A673 (cell line): ENCODE data around the gene EPPIN. TPM values are rescaled to one million over a fixed set of nuclear protein-coding genes. Genes with fewer than 3 reads are reported as not detected.

Experiments used
- BruUV-seq: library from RNA; stranded (reverse); fragments of 400-500 nt; replicated peaks from 2 replicates; lab custom pipeline; 2021; lab: Mats Ljungman, UMichigan
- CTCF ChIA-PET: fragments of 300-600 bp; sonication (Branson Sonifier 250); formaldehyde crosslinking; loops from one replicate; lab custom pipeline; 2022; ENCODE audit warnings: antibody characterized with exemption; lab: Charles Lee
- POLR2A ChIA-PET: fragments of 300-600 bp; sonication (Branson Sonifier 250); formaldehyde crosslinking; loops from one replicate; lab custom pipeline; 2022; ENCODE audit warnings: antibody characterized with exemption; ENCODE audit not compliant: low non-redundant PET; lab: Charles Lee
- DNase-seq: peaks from one replicate; pipeline ENCODE4 v3.0.0-alpha.2; 2015; ENCODE audit warnings: low spot score
- H3K27ac ChIP-seq: fragments of 200-600 bp; sonication (generic); 2 replicates; pipeline ENCODE4 v1.5.1; 2016; ENCODE audit warnings: mixed run types, low read depth, mild to moderate bottlenecking, mixed read lengths, antibody characterized with exemption, low read length; ENCODE audit not compliant: poor library complexity, severe bottlenecking
- H3K27me3 ChIP-seq: fragments of 200-600 bp; sonication (generic); replicated peaks from 2 replicates; pipeline ENCODE4 v1.6.1; 2017; ENCODE audit warnings: mixed run types, low read depth, mild to moderate bottlenecking, mixed read lengths, antibody characterized with exemption, low read length; ENCODE audit not compliant: insufficient read depth, poor library complexity
- H3K36me3 ChIP-seq: fragments of 200-600 bp; sonication (generic); 2 replicates; pipeline ENCODE4 v1.6.1; 2016; ENCODE audit warnings: mixed run types, mild to moderate bottlenecking, mixed read lengths, antibody characterized with exemption, low read length; ENCODE audit not compliant: insufficient read depth, poor library complexity, severe bottlenecking
- H3K4me1 ChIP-seq: fragments of 200-600 bp; sonication (generic); 2 replicates; pipeline ENCODE4 v1.6.1; 2017; ENCODE audit warnings: mixed run types, mild to moderate bottlenecking, mixed read lengths, antibody characterized with exemption, low read length; ENCODE audit not compliant: insufficient read depth, poor library complexity, severe bottlenecking
- H3K4me3 ChIP-seq: fragments of 200-600 bp; sonication (generic); 2 replicates; pipeline ENCODE4 v1.5.1; 2016; ENCODE audit warnings: low read depth, mixed run types, mild to moderate bottlenecking, mixed read lengths, low read length; ENCODE audit not compliant: poor library complexity, severe bottlenecking
- H3K9me3 ChIP-seq: fragments of 200-600 bp; sonication (generic); 2 replicates; pipeline ENCODE4 v1.6.1; 2016; ENCODE audit warnings: mixed run types, low read depth, mild to moderate bottlenecking, mixed read lengths, antibody characterized with exemption, low read length; ENCODE audit not compliant: poor library complexity, severe bottlenecking
- CTCF ChIP-seq: fragments of 300-800, 200-600 bp; sonication (generic); conservative IDR thresholded peaks from 2 replicates; pipeline ENCODE4 v1.5.1; 2017; ENCODE audit warnings: low read depth, mild to moderate bottlenecking, antibody characterized with exemption, low read length, moderate library complexity, mixed read lengths
- EZH2 ChIP-seq: fragments of 200-600 bp; sonication (generic); IDR thresholded peaks from 2 replicates; pipeline ENCODE4 v1.6.1; 2017; ENCODE audit warnings: borderline replicate concordance, low read depth, mild to moderate bottlenecking, mixed read lengths, antibody characterized with exemption, low read length; ENCODE audit not compliant: poor library complexity, severe bottlenecking
- intact Hi-C: fragments of 100-400 bp; cut with micrococcal nuclease; formaldehyde crosslinking; loops from one replicate; pipeline ENCODE4 v1.10.0; 2022; ENCODE audit not compliant: unreplicated experiment
- total RNA-seq: library from RNA; stranded (reverse); gene quantifications from 2 replicates; pipeline ENCODE4 v1.2.3, GENCODE V29; 2021

The EPPIN gene
- total RNA-seq, 1 experiment from 2014 or later: not detected

GRCh38 chr20:45515147-45515913, 31.9 kb downstream of the EPPIN start, which contains the start of gene SPINT3:
SPINT3 (minus strand) TSS chr20:45515622; CDS start chr20:45515608, 14 bp downstream.
- CTCF ChIA-PET: no interaction called here
- peaks cover 10% of the 10 kb centered on the region for H3K27me3 ChIP-seq
- no peaks in the 10 kb centered on the region for H3K4me1 ChIP-seq
- no peaks in the 10 kb centered on the region for H3K9me3 ChIP-seq
- H3K27ac ChIP-seq: no peak within 1 kb of the TSS
- POLR2A ChIA-PET: no interaction called here
- DNase-seq: no peak
- intact Hi-C loops: no loop called here
- no peaks in the 10 kb centered on the region for H3K36me3 ChIP-seq
- TF ChIP-seq EZH2 (no peak), CTCF (no peak)
- no peak within 1 kb of the TSS for H3K4me3 ChIP-seq
- BruUV-seq: no TSS peak

- no TSS peak for BruUV-seq
- no peaks in the 10 kb centered on the region for H3K4me1 ChIP-seq
- ChIA-PET POLR2A (no interaction called here), CTCF (no interaction called here)
- peaks cover 17% of the 10 kb centered on the region for H3K27me3 ChIP-seq
- H3K4me3 ChIP-seq: no peak overlapping the region
- DNase-seq: no peak
- H3K36me3 ChIP-seq: no peaks in the 10 kb centered on the region
- no peaks in the 10 kb centered on the region for H3K9me3 ChIP-seq
- H3K27ac ChIP-seq: no peak overlapping the region
- TF ChIP-seq EZH2 (no peak), CTCF (no peak)
- intact Hi-C loops: no loop called here
Measured at GRCh38 chr20:45510242-45510862, 36.8 kb downstream of the EPPIN start.

- DNase-seq: no peak
- POLR2A ChIA-PET: no interaction called here
- Histone ChIP-seq H3K4me1 (no peaks in the 10 kb centered on the region), H3K36me3 (no peaks in the 10 kb centered on the region), H3K4me3 (no peak overlapping the region), H3K27me3 (peaks cover 20% of the 10 kb centered on the region), H3K27ac (no peak overlapping the region), H3K9me3 (no peaks in the 10 kb centered on the region)
- intact Hi-C loops: no loop called here
- no peak for TF ChIP-seq CTCF
- no peak for TF ChIP-seq EZH2
- no TSS peak for BruUV-seq
- CTCF ChIA-PET: no interaction called here
Measured at GRCh38 chr20:45509091-45509490, 38.1 kb downstream of the EPPIN start.
